H9 (cell line): ENCODE results near the gene ERC2. TPM values are rescaled to one million over a fixed set of nuclear protein-coding genes. Genes with fewer than 3 reads are reported as not detected.

Source experiments
- DNase-seq: peaks from one replicate; pipeline ENCODE4 v3.0.0-alpha.2; 2017
- H2AFZ ChIP-seq: one replicate; pipeline ENCODE4 v1.6.1; 2013; ENCODE audit warnings: mild to moderate bottlenecking, low read length, control low read depth, moderate library complexity
- H2AK5ac ChIP-seq: 2 replicates; pipeline ENCODE4 v1.6.1; 2013; ENCODE audit warnings: low read length, control low read depth, mixed read lengths; ENCODE audit not compliant: insufficient read length
- H2BK120ac ChIP-seq: one replicate; pipeline ENCODE4 v1.6.1; 2013; ENCODE audit warnings: low read depth, mild to moderate bottlenecking, low read length, control low read depth, inconsistent platforms; ENCODE audit not compliant: poor library complexity, severe bottlenecking
- H2BK12ac ChIP-seq: 2 replicates; pipeline ENCODE4 v1.6.1; 2013; ENCODE audit warnings: low read length, control low read depth, mixed read lengths, low read depth; ENCODE audit not compliant: insufficient read length
- H2BK15ac ChIP-seq: 2 replicates; pipeline ENCODE4 v1.6.1; 2013; ENCODE audit warnings: low read depth, low read length, control low read depth
- H2BK20ac ChIP-seq: one replicate; pipeline ENCODE4 v1.6.1; 2013; ENCODE audit warnings: low read depth, mild to moderate bottlenecking, low read length, control low read depth, inconsistent platforms; ENCODE audit not compliant: poor library complexity, severe bottlenecking
- H2BK5ac ChIP-seq: 2 replicates; pipeline ENCODE4 v1.6.1; 2013; ENCODE audit warnings: low read length, control low read depth, mixed read lengths; ENCODE audit not compliant: insufficient read length
- H3K14ac ChIP-seq: 2 replicates; pipeline ENCODE4 v1.6.1; 2013; ENCODE audit warnings: low read length, control low read depth; ENCODE audit not compliant: insufficient read depth
- H3K18ac ChIP-seq: 2 replicates; pipeline ENCODE4 v1.6.1; 2013; ENCODE audit warnings: low read depth, mild to moderate bottlenecking, mixed read lengths, low read length, control low read depth; ENCODE audit not compliant: insufficient read length
- H3K23ac ChIP-seq: 2 replicates; pipeline ENCODE4 v1.6.1; 2013; ENCODE audit warnings: low read length, control low read depth, mixed read lengths, low read depth; ENCODE audit not compliant: insufficient read length
- H3K23me2 ChIP-seq: 2 replicates; pipeline ENCODE4 v1.6.1; 2013; ENCODE audit warnings: low read depth, mild to moderate bottlenecking, mixed read lengths, low read length, control low read depth; ENCODE audit not compliant: insufficient read length, poor library complexity, severe bottlenecking
- H3K27ac ChIP-seq: 2 replicates; pipeline ENCODE4 v1.5.1; 2013; ENCODE audit warnings: low read length, control low read depth, mixed read lengths, low read depth; ENCODE audit not compliant: insufficient read length
- H3K27me3 ChIP-seq: 2 replicates; pipeline ENCODE4 v1.6.1; 2013; ENCODE audit warnings: low read length, control low read depth, inconsistent platforms; ENCODE audit not compliant: insufficient read depth
- H3K4ac ChIP-seq: 2 replicates; pipeline ENCODE4 v1.6.1; 2013; ENCODE audit warnings: low read depth, mild to moderate bottlenecking, control low read depth, inconsistent platforms, low read length, moderate library complexity
- H3K4me1 ChIP-seq: 2 replicates; pipeline ENCODE4 v1.6.1; 2013; ENCODE audit warnings: low read length, control low read depth, inconsistent platforms; ENCODE audit not compliant: insufficient read depth
- H3K4me2 ChIP-seq: 2 replicates; pipeline ENCODE4 v1.6.1; 2013; ENCODE audit warnings: low read length, control low read depth, mixed read lengths; ENCODE audit not compliant: insufficient read length, insufficient read depth
- H3K56ac ChIP-seq: 2 replicates; pipeline ENCODE4 v1.6.1; 2013; ENCODE audit warnings: low read depth, mild to moderate bottlenecking, mixed read lengths, low read length, control low read depth; ENCODE audit not compliant: insufficient read length
- H3K79me1 ChIP-seq: 2 replicates; pipeline ENCODE4 v1.6.1; 2013; ENCODE audit warnings: low read depth, mild to moderate bottlenecking, moderate library complexity, low read length, control low read depth, inconsistent platforms; ENCODE audit not compliant: insufficient read depth, poor library complexity, severe bottlenecking
- H3K79me2 ChIP-seq: 2 replicates; pipeline ENCODE4 v1.6.1; 2013; ENCODE audit warnings: low read length, control low read depth, inconsistent platforms; ENCODE audit not compliant: insufficient read depth
- H3K9ac ChIP-seq: 2 replicates; pipeline ENCODE4 v1.6.1; 2013; ENCODE audit warnings: low read length, control low read depth, mixed read lengths; ENCODE audit not compliant: insufficient read length; ENCODE audit errors: extremely low read depth
- H3K9me3 ChIP-seq: one replicate; pipeline ENCODE4 v1.6.1; 2013; ENCODE audit warnings: low read depth, low read length, inconsistent platforms; ENCODE audit not compliant: control insufficient read depth
- H3T11ph ChIP-seq: one replicate; pipeline ENCODE4 v1.6.1; 2013; ENCODE audit warnings: mild to moderate bottlenecking, low read length, control low read depth, inconsistent platforms
- H4K20me1 ChIP-seq: one replicate; pipeline ENCODE4 v1.6.1; 2013; ENCODE audit not compliant: control insufficient read depth, insufficient read length, insufficient read depth
- H4K5ac ChIP-seq: 2 replicates; pipeline ENCODE4 v1.6.1; 2013; ENCODE audit warnings: low read depth, mild to moderate bottlenecking, mixed read lengths, low read length, control low read depth; ENCODE audit not compliant: insufficient read length
- H4K8ac ChIP-seq: replicated peaks from 2 replicates; pipeline ENCODE4 v1.6.1; 2013; ENCODE audit warnings: low read length, control low read depth, mixed read lengths, low read depth; ENCODE audit not compliant: insufficient read length
- H4K91ac ChIP-seq: 2 replicates; pipeline ENCODE4 v1.6.1; 2013; ENCODE audit warnings: low read depth, mild to moderate bottlenecking, moderate library complexity, mixed read lengths, low read length, control low read depth; ENCODE audit not compliant: insufficient read length
- H3K27ac Mint-ChIP-seq, 3 experiments: 2 replicates in 2 of 3; 3 replicates in 1 of 3; pipeline ENCODE4 v1.8.0; 2020 to 2021; ENCODE audit warnings: mixed read lengths in 3 of 3, mild to moderate bottlenecking in 1 of 3, moderate library complexity in 1 of 3
- H3K27me3 Mint-ChIP-seq: 2 replicates; pipeline ENCODE4 v1.8.0; 2021; ENCODE audit warnings: low read depth, mild to moderate bottlenecking, moderate library complexity, mixed read lengths
- H3K36me3 Mint-ChIP-seq, 3 experiments: 2 replicates in 2 of 3; 3 replicates in 1 of 3; pipeline ENCODE4 v1.8.0; 2020 to 2021; ENCODE audit warnings: low read depth in 3 of 3, mixed read lengths in 3 of 3; ENCODE audit not compliant: insufficient read depth in 1 of 3
- H3K4me1 Mint-ChIP-seq, 2 experiments: 2 replicates each; pipeline ENCODE4 v1.8.0; 2020; ENCODE audit warnings: mixed read lengths in 2 of 2
- H3K4me3 Mint-ChIP-seq, 2 experiments: 2 replicates in 1 of 2; 3 replicates in 1 of 2; pipeline ENCODE4 v1.8.0; 2020 to 2021; ENCODE audit warnings: mild to moderate bottlenecking in 2 of 2, mixed read lengths in 2 of 2, moderate library complexity in 1 of 2
- H3K9me3 Mint-ChIP-seq, 2 experiments: 2 replicates in 1 of 2; 3 replicates in 1 of 2; pipeline ENCODE4 v1.8.0; 2020; ENCODE audit warnings: mild to moderate bottlenecking in 2 of 2, mixed read lengths in 2 of 2, moderate library complexity in 1 of 2
- CTCF ChIP-seq: fragments of 200-600 bp; sonication (generic); conservative IDR thresholded peaks from 3 replicates; pipeline ENCODE4 v1.8.0; 2021; ENCODE audit warnings: antibody characterized with exemption, mild to moderate bottlenecking
- WGBS: extraction: QIAGEN DNeasy Blood & Tissue Kit; methylation state at CpG from one replicate; pipeline ENCODE4 v1.1.7; 2013; ENCODE audit warnings: missing lambda C conversion rate, low lambda C conversion rate, mixed read lengths; ENCODE audit not compliant: insufficient read length; ENCODE audit errors: extremely low coverage; 5-methylcytosine and 5-hydroxymethylcytosine counted together
- total RNA-seq: library from RNA; stranded (reverse); gene quantifications from 2 replicates; pipeline ENCODE4 v1.2.1, GENCODE V29; 2021

ERC2 gene
- total RNA-seq, 1 experiment from 2014 or later, result 15.4 TPM

- no peak overlapping the region for H3K9ac ChIP-seq
- H2BK20ac ChIP-seq, result no peak overlapping the region
- no CpG with 5 or more reads among the region's 2 CpGs for WGBS
- no peak overlapping the region for H2BK15ac ChIP-seq
- H3K27me3 ChIP-seq, result no peaks in the 10 kb centered on the region
- Mint-ChIP-seq H3K4me1 (no peaks in the 10 kb centered on the region), H3K27me3 (no peaks in the 10 kb centered on the region), H3K27ac (no peak overlapping the region), H3K4me3 (no peak overlapping the region), H3K9me3 (no peaks in the 10 kb centered on the region), H3K36me3 (no peaks in the 10 kb centered on the region)
- no peaks in the 10 kb centered on the region for H3K79me2 ChIP-seq
- H4K20me1 ChIP-seq, result no peaks in the 10 kb centered on the region
- no peak overlapping the region for H2BK5ac ChIP-seq
- no peak overlapping the region for H3K4ac ChIP-seq
- no peak overlapping the region for H3K56ac ChIP-seq
- DNase-seq, result no peak
- TF ChIP-seq CTCF, result no peak
- H3T11ph ChIP-seq, result no peak overlapping the region
- H3K4me1 ChIP-seq, result no peaks in the 10 kb centered on the region
- no peak overlapping the region for H3K18ac ChIP-seq
- H4K8ac ChIP-seq, result no peak overlapping the region
- no peak overlapping the region for H3K4me2 ChIP-seq
- H2AK5ac ChIP-seq, result no peak overlapping the region
- no peak overlapping the region for H3K23ac ChIP-seq
- H3K14ac ChIP-seq, result no peak overlapping the region
- no peaks in the 10 kb centered on the region for H3K23me2 ChIP-seq
- H3K9me3 ChIP-seq, result no peaks in the 10 kb centered on the region
- no peak overlapping the region for H3K27ac ChIP-seq
- H2BK12ac ChIP-seq, result no peak overlapping the region
- H2AFZ ChIP-seq, result no peak overlapping the region
- H2BK120ac ChIP-seq, result no peak overlapping the region
- H3K79me1 ChIP-seq, result no peaks in the 10 kb centered on the region
- H4K91ac ChIP-seq, result no peak overlapping the region
- H4K5ac ChIP-seq, result no peak overlapping the region
These were observed 525.4 kb downstream of the ERC2 start for GRCh38 chr3:55942868-55943267.
